Measurements from ENCODE around the gene C2CD3.
A peak's percentile ranks its signal among the peaks of the same experiment; 100 is the strongest.
"Not testable (repeated sequence)": the region's sequence is repeated elsewhere in the genome, so short reads cannot be mapped to it uniquely, and the experiment has no call there.

Gene C2CD3

GRCh38 chr11:74063628-74064027 lies 107.2 kb downstream of the C2CD3 start:
- DNase-seq (ENCODE audit: low read depth): not testable (repeated sequence)

GRCh38 chr11:74061599-74061998 lies 109.2 kb downstream of the C2CD3 start:
- not testable (repeated sequence) for DNase-seq (ENCODE audit: low read depth)

GRCh38 chr11:74057249-74058151 lies 113.3 kb downstream of the C2CD3 start:
- DNase-seq (ENCODE audit: low read depth): no peak

GRCh38 chr11:74055938-74056337 lies 114.9 kb downstream of the C2CD3 start:
- no peak for DNase-seq (ENCODE audit: low read depth)

GRCh38 chr11:74050465-74050864 lies 120.3 kb downstream of the C2CD3 start:
- no peak for DNase-seq (ENCODE audit: low read depth)

GRCh38 chr11:74048993-74049392 lies 121.8 kb downstream of the C2CD3 start:
- no peak for DNase-seq (ENCODE audit: low read depth)

- no peak for DNase-seq (ENCODE audit: low read depth)
These were observed 126.3 kb downstream of the C2CD3 start for GRCh38 chr11:74044538-74044937.

GRCh38 chr11:74043450-74043849 lies 127.4 kb downstream of the C2CD3 start:
- DNase-seq (ENCODE audit: low read depth): no peak

GRCh38 chr11:74037309-74037708 lies 133.5 kb downstream of the C2CD3 start:
- no peak for DNase-seq (ENCODE audit: low read depth)

GRCh38 chr11:74035264-74035663 lies 135.5 kb downstream of the C2CD3 start:
- no peak for DNase-seq (ENCODE audit: low read depth)

GRCh38 chr11:74033046-74033445 lies 137.8 kb downstream of the C2CD3 start:
- DNase-seq (ENCODE audit: low read depth): no peak

GRCh38 chr11:74030723-74031676 lies 139.8 kb downstream of the C2CD3 start:
- DNase-seq (ENCODE audit: low read depth): no peak

- no peak for DNase-seq (ENCODE audit: low read depth)
These were observed 145.2 kb downstream of the C2CD3 start for GRCh38 chr11:74025467-74026166.

GRCh38 chr11:74024261-74025029 lies 146.4 kb downstream of the C2CD3 start:
- no peak for DNase-seq (ENCODE audit: low read depth)

- DNase-seq (ENCODE audit: low read depth): no peak
These were observed 147.5 kb downstream of the C2CD3 start for GRCh38 chr11:74023276-74023675.

GRCh38 chr11:74022546-74022945 lies 148.3 kb downstream of the C2CD3 start:
- DNase-seq (ENCODE audit: low read depth): no peak

- DNase-seq (ENCODE audit: low read depth): no peak
These were observed 148.8 kb downstream of the C2CD3 start for GRCh38 chr11:74021998-74022397.

GRCh38 chr11:74020539-74020938 lies 150.3 kb downstream of the C2CD3 start:
- DNase-seq (ENCODE audit: low read depth): no peak

- peak; percentile 59 for DNase-seq (ENCODE audit: low read depth)
These were observed 150.9 kb downstream of the C2CD3 start for GRCh38 chr11:74019860-74020259.

- DNase-seq (ENCODE audit: low read depth): no peak
These were observed 151.6 kb downstream of the C2CD3 start for GRCh38 chr11:74019104-74019738.
